Measurements from ENCODE around the gene PTPN23.

GRCh38 chr3:47456984-47457383 is 76.2 kb downstream of the PTPN23 start:
- TF ChIP-seq EZH2 (conservative IDR thresholded peaks at IDR 0.05; ENCODE audit: low read depth, low read length) (no peak), YY1 (IDR thresholded peaks at IDR 0.05; ENCODE audit: insufficient read depth, insufficient replicate concordance, low read depth, low read length) (no peak), NFE2 (CRISPR knock-in tag; IDR thresholded peaks at IDR 0.05) (no peak), CTCF (CRISPR knock-in tag; IDR thresholded peaks at IDR 0.05) (no peak)

Data from HepG2 (cell line).